Measurements from ENCODE around the gene NOSTRIN. TPM values are rescaled to one million over a fixed set of nuclear protein-coding genes. Genes with fewer than 3 reads are reported as not detected.

NOSTRIN gene
- total and polyA plus RNA-seq, 10 donors = 3.5 to 20.3 (median 10.0) TPM

DNA sequence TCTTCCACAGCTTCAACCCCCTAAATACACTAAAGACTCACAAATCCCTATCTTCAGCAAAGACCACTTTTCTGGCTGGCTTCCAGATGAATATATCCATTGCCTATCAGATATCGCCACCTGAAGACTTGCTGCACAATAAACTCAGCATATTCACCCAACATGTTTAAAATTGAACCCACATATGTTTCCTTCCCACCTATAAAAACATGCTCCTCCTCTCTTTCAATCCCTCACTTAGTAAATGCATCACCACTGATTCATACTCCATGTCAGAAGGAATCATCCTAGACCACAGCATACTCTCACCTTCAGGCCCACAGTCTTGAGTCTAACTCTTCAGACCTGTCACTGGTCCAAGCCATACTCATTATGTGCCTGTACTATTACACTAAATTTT, 82.5 kb downstream of the NOSTRIN start:
- WGBS, 5 donors = 95 to 100% (median 97%) methylated on average over 1 of the region's 1 CpG
- Histone ChIP-seq H3K4me3 (no peak overlapping the region), H3K27ac (no peak overlapping the region), H3K9me3 (no peaks in the 10 kb centered on the region), H3K36me3 (peaks cover 0 to 11% (median 0%) of the 10 kb centered on the region in 6 donors), H3K27me3 (replicated peaks in 1 of 7) (no peaks in the 10 kb centered on the region), H3K4me1 (peaks cover 0 to 7% (median 5%) of the 10 kb centered on the region in 6 donors)
- no peak for DNase-seq
- intact Hi-C loops (cut with DNase I; ENCODE audit: low total_unique reads) = no loop called here
- TF ChIP-seq, protein P1, sequence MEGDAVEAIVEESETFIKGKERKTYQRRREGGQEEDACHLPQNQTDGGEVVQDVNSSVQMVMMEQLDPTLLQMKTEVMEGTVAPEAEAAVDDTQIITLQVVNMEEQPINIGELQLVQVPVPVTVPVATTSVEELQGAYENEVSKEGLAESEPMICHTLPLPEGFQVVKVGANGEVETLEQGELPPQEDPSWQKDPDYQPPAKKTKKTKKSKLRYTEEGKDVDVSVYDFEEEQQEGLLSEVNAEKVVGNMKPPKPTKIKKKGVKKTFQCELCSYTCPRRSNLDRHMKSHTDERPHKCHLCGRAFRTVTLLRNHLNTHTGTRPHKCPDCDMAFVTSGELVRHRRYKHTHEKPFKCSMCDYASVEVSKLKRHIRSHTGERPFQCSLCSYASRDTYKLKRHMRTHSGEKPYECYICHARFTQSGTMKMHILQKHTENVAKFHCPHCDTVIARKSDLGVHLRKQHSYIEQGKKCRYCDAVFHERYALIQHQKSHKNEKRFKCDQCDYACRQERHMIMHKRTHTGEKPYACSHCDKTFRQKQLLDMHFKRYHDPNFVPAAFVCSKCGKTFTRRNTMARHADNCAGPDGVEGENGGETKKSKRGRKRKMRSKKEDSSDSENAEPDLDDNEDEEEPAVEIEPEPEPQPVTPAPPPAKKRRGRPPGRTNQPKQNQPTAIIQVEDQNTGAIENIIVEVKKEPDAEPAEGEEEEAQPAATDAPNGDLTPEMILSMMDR (IDR thresholded peaks at IDR 0.05 in 8 of 11, conservative IDR thresholded peaks at IDR 0.05 in 3 of 11) = no peak
- TF ChIP-seq POLR2A (IDR thresholded peaks at IDR 0.05) = no peak
- TF ChIP-seq POLR2AphosphoS5 (IDR thresholded peaks at IDR 0.05) = no peak

DNA sequence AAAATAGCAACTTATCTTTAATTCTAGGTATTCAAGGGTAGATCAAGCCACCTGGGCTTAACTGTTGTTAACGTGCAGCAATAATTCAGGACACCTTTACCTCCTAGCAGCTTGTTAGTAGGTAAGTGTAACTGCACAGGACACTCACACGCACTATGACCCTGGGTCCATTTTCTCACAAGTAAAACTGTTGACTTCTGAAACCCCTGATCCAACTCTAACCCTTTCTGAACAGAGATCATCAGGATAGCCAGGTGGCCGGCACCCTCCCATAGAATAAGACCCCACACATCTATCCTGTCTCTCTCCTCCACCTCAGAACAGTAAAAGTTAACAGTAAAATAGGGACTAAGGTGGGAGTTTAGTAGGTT, 87.2 kb downstream of the NOSTRIN start:
- Histone ChIP-seq H3K36me3 (peaks cover 0 to 11% (median 0%) of the 10 kb centered on the region in 6 donors), H3K4me1 (peaks cover 3 to 17% (median 12%) of the 10 kb centered on the region in 6 donors), H3K9me3 (no peaks in the 10 kb centered on the region), H3K27me3 (replicated peaks in 1 of 7) (no peaks in the 10 kb centered on the region), H3K27ac (peak overlapping the region in 1 of 8 donors; percentile 22), H3K4me3 (peak overlapping the region in 6 of 8 donors; percentile 32 to 73 (median 54))
- TF ChIP-seq, protein P1 (IDR thresholded peaks at IDR 0.05 in 8 of 11, conservative IDR thresholded peaks at IDR 0.05 in 3 of 11) = no peak
- no peak for TF ChIP-seq POLR2AphosphoS5 (IDR thresholded peaks at IDR 0.05)
- no peak for TF ChIP-seq POLR2A (IDR thresholded peaks at IDR 0.05)
- DNase-seq = no peak
- 41 to 55% (median 50%) methylated on average over 3 of the region's 3 CpGs for WGBS, 5 donors
- intact Hi-C loops (cut with DNase I; ENCODE audit: low total_unique reads) = no loop called here

DNA sequence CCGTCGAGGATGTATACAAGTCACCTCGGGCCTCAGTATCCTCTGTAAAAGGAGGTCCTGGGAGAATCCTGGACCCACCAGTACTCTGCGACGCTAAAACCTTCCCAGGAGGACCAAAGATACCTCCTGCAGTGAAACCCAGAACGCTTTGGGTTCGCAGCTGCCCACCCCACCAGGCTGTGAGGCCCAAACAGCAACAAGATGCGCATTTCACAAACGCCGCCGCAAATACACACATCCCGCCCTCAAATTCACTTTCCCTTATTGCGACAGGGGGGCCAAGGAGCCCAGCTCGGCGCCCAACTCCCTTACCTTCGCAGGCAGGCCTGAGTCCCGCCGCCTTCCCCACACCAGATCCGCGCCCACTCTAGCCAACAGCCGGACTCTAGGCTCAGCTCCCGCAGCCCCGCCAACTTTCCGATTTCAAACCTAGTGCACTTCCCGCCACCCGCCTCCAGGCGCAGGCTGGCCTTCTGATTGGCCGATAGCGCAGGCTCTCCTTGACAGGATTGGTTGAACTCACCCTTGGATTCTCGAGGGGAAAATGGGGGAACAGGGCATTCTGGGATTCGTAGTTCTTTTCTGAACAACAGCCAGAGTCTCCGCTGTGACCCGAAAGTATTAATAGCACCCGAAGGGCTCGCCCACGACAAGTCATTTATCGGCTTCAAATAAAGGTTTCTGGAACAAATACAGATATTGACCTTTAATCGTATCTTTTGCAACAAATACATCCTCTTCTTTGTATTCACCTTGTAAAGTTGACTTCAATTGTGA, 87.8 kb downstream of the NOSTRIN start, which contains the start of gene SPC25:
Gene SPC25, minus strand, starts transcription at position 425 of the 777 bp plus-strand sequence. CDS start 911 bp downstream, outside the sequence.
- H3K27ac ChIP-seq = peak within 1 kb of the TSS in 1 of 8 donors; percentile 22
- H3K27me3 ChIP-seq (replicated peaks in 1 of 7) = no peaks in the 10 kb centered on the region
- peaks cover 0 to 11% (median 0%) of the 10 kb centered on the region in 6 donors for H3K36me3 ChIP-seq
- DNase-seq = peak; percentile 91
- peaks cover 3 to 17% (median 12%) of the 10 kb centered on the region in 6 donors for H3K4me1 ChIP-seq
- WGBS, 5 donors = 0 to 2% (median 1%) methylated on average over 28 to 38 of the region's 38 CpGs
- H3K4me3 ChIP-seq = peak within 1 kb of the TSS; percentile 32 to 73 (median 51)
- TF ChIP-seq POLR2A (IDR thresholded peaks at IDR 0.05) (no peak), POLR2AphosphoS5 (IDR thresholded peaks at IDR 0.05) (peak; percentile 51 to 68 (median 65))
- TF ChIP-seq, protein P1 (IDR thresholded peaks at IDR 0.05 in 8 of 11, conservative IDR thresholded peaks at IDR 0.05 in 3 of 11) = peak in 7 of 11 experiments; percentile 17 to 47 (median 28)
- intact Hi-C loops (cut with DNase I; ENCODE audit: low total_unique reads) = no loop called here
- no peaks in the 10 kb centered on the region for H3K9me3 ChIP-seq

DNA sequence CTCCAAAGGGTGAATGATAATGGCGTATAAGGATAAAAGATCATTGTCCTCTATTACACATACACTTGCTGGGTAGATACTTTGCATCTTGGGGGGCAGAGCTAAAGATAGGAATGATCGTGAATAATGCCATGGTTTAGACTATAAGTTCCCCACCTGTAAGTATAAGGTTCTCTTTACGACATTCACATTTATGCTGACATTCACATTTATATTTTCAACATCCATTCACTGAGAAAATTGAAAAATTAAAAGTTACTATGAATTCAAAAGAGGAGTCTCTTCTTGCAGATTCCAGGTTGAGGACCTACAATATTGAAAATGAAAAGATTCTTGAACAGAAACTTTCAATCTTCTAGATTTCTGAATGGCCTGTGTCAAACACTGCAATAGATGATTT, 89.9 kb downstream of the NOSTRIN start:
- Histone ChIP-seq H3K27ac (no peak overlapping the region), H3K4me1 (peaks cover 3 to 17% (median 12%) of the 10 kb centered on the region in 6 donors), H3K36me3 (no peaks in the 10 kb centered on the region), H3K27me3 (replicated peaks in 1 of 7) (no peaks in the 10 kb centered on the region), H3K4me3 (no peak overlapping the region), H3K9me3 (no peaks in the 10 kb centered on the region)
- WGBS, 5 donors = 68 to 87% (median 86%) methylated on average over 3 of the region's 3 CpGs
- TF ChIP-seq POLR2A (IDR thresholded peaks at IDR 0.05) = no peak
- TF ChIP-seq POLR2AphosphoS5 (IDR thresholded peaks at IDR 0.05) = no peak
- TF ChIP-seq, protein P1 (IDR thresholded peaks at IDR 0.05 in 8 of 11, conservative IDR thresholded peaks at IDR 0.05 in 3 of 11) = no peak
- intact Hi-C loops (cut with DNase I; ENCODE audit: low total_unique reads) = no loop called here
- DNase-seq = no peak
